T47D (cell line): Measurements from ENCODE around the gene MYL10.
A peak's percentile ranks its signal among the peaks of the same experiment; 100 is the strongest.

Experiments used
- DNase-seq, 2 experiments: peaks; one replicate each; pipeline versions ENCODE4 v3.0.0 to v3.0.0-alpha.2; 2011 to 2012; ENCODE audit warnings: low read depth in 1 of 2, low spot score in 1 of 2
- JUND ChIP-seq: IDR thresholded peaks from 2 replicates; pipeline ENCODE4 v1.6.1; 2012; ENCODE audit warnings: low read depth
- in situ Hi-C: cut with HindIII; loops from 2 replicates; pipeline ENCODE4 v1.10.0; 2016; ENCODE audit warnings: low sequenced_read_pairs, low pct_unique_long_range_greater_than_20kb

Gene MYL10

GRCh38 chr7:101622609-101623173 is 6.4 kb downstream of the MYL10 start:
- in situ Hi-C loops: no loop called here
- no peak for DNase-seq
- TF ChIP-seq JUND: no peak

DNA sequence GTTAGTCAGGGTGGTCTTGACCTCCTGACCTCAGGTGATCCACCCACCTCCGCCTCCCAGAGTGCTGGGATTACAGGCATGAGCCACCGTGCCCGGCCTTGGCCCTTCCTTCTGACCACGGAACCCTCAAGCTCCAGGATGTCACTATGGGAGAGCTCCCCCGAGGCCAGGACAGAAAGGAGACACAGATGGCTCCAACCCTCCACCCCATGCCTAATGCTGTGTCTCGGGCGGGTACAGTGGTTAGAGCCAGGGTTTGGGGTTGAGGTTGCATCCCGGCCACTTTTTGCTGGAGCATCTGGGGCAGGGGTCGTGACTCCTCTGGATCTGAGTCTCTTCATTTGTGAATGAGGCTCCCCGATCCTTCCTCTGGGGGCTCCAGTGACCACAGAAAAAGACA is 8.1 kb downstream of the MYL10 start:
- no peak for DNase-seq
- TF ChIP-seq JUND: no peak
- in situ Hi-C loops: no loop called here

GRCh38 chr7:101620395-101620794 is 8.7 kb downstream of the MYL10 start:
- DNase-seq: no peak
- TF ChIP-seq JUND: no peak
- in situ Hi-C loops: no loop called here

DNA sequence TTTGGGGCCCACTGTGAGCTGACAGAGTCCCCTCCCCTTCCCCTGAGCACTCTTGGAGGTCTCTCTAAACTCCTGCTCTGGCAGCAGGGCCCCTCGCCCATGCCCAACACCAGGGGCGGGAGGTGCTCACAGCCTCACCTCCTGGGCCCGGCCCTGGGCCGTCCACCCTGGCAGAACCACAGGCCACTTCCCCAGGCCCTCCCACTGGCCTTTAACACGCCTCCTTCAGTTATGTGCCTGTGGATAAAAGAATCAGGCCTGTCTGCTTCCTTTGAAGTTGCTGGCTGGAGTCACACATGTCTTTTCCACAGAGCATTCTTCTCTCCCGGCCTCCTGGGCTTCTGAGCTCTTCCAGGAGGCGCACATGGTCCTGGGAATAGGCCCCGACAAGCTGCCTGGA is 10.2 kb downstream of the MYL10 start:
- DNase-seq: no peak
- in situ Hi-C loops: no loop called here
- TF ChIP-seq JUND: no peak

- DNase-seq: no peak
- in situ Hi-C loops: no loop called here
- no peak for TF ChIP-seq JUND
These were observed 10.8 kb downstream of the MYL10 start for GRCh38 chr7:101618207-101618839.

DNA sequence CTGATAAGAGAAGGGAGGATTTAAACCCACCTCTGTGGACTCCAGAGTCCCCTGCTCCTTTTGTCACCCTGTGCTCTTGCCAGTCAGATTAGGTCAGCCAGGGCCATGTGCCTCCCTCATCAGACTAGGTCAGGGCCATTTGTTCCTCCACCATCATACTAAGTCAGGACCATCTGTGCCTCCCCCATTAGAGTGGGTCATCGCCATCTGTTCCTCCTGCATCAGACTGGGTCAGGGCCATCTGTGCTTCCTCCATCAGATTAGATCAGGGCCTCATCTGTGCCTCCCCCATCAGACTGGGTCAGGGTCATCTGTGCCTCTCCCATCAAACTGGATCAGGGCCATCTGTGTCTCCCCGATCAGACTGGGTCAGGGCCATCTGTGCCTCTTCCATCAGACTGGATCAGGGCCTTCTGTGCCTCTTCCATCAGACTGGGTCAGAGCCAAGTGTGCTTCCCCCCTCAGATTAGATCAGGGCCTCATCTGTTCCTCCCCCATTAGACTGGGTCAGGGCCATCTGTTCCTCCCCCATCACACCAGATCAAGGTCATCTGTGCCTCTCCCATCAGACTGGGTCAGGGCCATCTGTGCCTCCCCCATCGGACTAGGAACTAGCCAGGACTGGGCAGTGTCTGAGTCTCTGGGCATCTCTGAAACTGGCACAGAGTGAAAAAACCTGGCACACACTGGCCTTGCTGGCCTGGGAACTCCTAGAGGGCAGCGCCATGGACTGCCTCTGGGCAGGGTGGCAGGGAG is 11.5 kb downstream of the MYL10 start:
- in situ Hi-C loops: no loop called here
- TF ChIP-seq JUND: no peak

DNA sequence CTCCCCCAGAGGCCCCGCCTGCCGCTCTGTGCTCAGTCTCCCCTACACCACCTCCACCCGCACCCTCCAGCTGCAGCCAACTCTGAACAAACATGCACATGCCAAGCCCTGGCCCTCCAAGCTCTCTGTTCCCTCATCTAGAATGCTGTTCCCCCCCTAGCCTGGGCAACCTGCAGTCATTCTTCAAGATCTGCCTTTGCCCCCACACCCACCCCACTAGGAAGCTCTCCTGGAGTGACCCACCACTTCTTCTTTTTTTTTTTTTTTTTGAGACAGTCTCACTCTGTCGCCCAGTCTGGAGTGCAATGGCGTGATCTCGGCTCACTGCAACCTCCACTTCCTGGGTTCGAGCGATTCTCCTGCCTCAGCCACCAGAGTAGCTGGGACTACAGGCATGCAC is 13.7 kb downstream of the MYL10 start:
- DNase-seq: no peak
- in situ Hi-C loops: no loop called here
- no peak for TF ChIP-seq JUND

More for the DNA sequence above, 11.5 kb downstream of the MYL10 start:
- no peak for DNase-seq

GRCh38 chr7:101614939-101615302 is 14.2 kb downstream of the MYL10 start:
- no peak for DNase-seq
- in situ Hi-C loops: no loop called here
- TF ChIP-seq JUND: no peak

GRCh38 chr7:101614098-101614938 is 14.8 kb downstream of the MYL10 start:
- in situ Hi-C loops: no loop called here
- no peak for TF ChIP-seq JUND
- DNase-seq: no peak

- no peak for DNase-seq
- in situ Hi-C loops: no loop called here
- no peak for TF ChIP-seq JUND
These were observed 16.1 kb downstream of the MYL10 start for GRCh38 chr7:101612885-101613515.

DNA sequence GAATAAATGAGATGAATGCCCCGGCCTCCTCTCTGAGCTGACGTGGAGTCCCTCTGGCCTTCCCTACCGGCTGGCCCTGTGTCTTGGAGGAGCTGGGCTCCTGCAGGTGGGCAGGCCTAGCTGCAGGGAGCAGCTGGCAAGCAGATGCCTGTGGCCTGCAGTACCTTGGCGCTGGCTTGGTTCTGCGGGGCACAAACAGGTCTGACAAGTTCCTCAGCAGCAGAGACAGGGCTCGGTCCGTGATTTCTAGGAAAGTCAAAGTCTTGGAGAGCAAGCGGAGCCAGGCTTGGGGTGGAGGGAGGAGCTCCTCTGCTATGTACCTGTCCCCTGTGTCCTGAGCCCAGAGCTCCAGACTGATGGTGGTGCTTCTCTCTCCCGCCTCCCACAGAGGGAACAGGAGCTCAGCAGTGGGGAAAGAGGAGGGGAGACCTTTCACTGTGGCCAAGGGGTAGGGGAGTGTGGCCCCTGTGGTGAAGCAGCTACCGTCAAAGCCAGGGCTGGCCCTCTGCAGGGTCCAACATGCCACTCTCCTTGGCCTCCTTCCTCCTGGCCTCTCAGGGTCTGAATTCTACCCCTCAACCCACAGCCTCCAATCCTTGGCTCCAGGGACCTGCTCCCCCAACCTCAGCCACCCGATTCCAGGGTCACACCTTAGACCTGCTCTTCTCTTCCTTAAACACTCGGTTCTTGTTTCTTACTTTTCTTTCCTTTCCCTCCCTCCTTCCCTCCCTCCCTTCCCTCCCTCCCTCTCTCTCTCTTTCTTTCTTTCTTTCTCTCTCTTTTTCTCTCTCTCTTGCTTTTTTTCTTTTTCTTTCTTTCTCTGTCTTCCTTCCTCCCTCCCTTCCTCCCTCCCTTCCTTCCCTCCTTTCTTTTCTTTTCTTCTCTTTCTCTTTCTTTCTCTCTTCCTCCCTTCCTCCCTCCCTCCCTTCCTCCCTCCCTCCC is 20.1 kb downstream of the MYL10 start:
- DNase-seq: peak; percentile 73 to 89
- TF ChIP-seq JUND: no peak
- in situ Hi-C loops: no loop called here
